Measurements from ENCODE around the gene FAM222B. TPM values are rescaled to one million over a fixed set of nuclear protein-coding genes. Genes with fewer than 3 reads are reported as not detected.

The FAM222B gene
- total RNA-seq, 1 donor from 2014 or later = 7.1 TPM

DNA sequence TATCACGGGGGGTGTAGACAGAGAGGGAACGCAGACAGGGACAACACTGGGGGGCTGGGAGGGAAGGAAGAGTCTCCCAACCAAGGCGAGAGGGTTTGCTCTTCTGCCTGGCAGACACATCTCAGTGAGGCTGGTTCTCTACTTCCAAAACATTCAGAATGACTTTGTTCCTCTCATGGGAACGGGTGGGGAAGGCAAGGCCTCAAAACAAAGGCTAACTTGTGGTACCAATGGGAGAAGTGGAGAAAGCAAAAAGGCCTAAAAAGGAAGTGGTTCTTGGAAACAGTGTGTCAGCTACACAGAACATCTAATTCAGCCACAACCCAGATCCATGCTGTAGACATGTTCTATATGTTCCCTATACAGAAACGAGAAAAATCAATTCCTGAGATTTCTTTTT is 47.4 kb upstream of the FAM222B start:
- H3K4me1 ChIP-seq = no peaks in the 10 kb centered on the region
- H3K27me3 ChIP-seq = no peaks in the 10 kb centered on the region
- Mint-ChIP-seq H3K36me3 (peaks cover 12% of the 10 kb centered on the region), H3K4me3 (no peak overlapping the region), H3K9me3 (peaks cover 3% of the 10 kb centered on the region), H3K27ac (no peak overlapping the region), H3K4me1 (peaks cover 46% of the 10 kb centered on the region), H3K27me3 (ENCODE audit: insufficient read depth, low read depth) (peaks cover 5% of the 10 kb centered on the region)
- peaks cover 31% of the 10 kb centered on the region for H3K79me2 ChIP-seq (ENCODE audit: low read depth)
- DNase-seq (ENCODE audit: low spot score) = no peak
- no peak overlapping the region for H3K9ac ChIP-seq
- TF ChIP-seq, protein P1, sequence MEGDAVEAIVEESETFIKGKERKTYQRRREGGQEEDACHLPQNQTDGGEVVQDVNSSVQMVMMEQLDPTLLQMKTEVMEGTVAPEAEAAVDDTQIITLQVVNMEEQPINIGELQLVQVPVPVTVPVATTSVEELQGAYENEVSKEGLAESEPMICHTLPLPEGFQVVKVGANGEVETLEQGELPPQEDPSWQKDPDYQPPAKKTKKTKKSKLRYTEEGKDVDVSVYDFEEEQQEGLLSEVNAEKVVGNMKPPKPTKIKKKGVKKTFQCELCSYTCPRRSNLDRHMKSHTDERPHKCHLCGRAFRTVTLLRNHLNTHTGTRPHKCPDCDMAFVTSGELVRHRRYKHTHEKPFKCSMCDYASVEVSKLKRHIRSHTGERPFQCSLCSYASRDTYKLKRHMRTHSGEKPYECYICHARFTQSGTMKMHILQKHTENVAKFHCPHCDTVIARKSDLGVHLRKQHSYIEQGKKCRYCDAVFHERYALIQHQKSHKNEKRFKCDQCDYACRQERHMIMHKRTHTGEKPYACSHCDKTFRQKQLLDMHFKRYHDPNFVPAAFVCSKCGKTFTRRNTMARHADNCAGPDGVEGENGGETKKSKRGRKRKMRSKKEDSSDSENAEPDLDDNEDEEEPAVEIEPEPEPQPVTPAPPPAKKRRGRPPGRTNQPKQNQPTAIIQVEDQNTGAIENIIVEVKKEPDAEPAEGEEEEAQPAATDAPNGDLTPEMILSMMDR (IDR thresholded peaks at IDR 0.05) = no peak
- TF ChIP-seq EZH2phosphoT487 (IDR thresholded peaks at IDR 0.05) (no peak), EZH2 (IDR thresholded peaks at IDR 0.05) (no peak)
- H3K36me3 ChIP-seq = no peaks in the 10 kb centered on the region
- no peaks in the 10 kb centered on the region for H3K9me3 ChIP-seq (ENCODE audit: low read depth)
- no peak overlapping the region for H2AFZ ChIP-seq (replicated peaks)
- no peaks in the 10 kb centered on the region for H3F3A ChIP-seq (ENCODE audit: low read depth)
- no peak overlapping the region for H3K4me3 ChIP-seq
- no peak overlapping the region for H3K4me2 ChIP-seq
- peaks cover 70% of the 10 kb centered on the region for H4K20me1 ChIP-seq (ENCODE audit: low read depth)
- H3K27ac ChIP-seq = no peak overlapping the region

DNA sequence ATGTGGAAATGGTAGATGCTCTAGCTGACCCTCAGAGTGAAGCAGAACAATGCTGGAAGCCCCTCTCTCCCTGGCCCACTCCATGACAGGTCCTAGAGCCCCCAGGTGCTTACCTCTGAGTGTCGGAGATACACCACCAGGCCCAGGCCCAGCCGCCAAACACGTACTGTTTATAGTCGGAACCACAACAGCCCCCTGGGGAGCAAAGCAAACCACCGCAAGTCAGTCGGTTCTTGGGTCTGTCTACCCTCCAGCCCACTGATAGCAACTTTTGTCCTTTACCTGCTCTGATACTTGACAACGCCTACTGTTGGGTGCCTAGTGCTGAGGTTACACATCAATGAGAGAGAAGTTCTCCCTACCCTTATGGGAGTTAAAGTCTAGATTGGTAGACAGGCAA is 46.2 kb upstream of the FAM222B start:
- Mint-ChIP-seq H3K9me3 (peaks cover 2% of the 10 kb centered on the region), H3K4me3 (no peak overlapping the region), H3K27ac (no peak overlapping the region), H3K36me3 (peaks cover 14% of the 10 kb centered on the region), H3K4me1 (peaks cover 44% of the 10 kb centered on the region), H3K27me3 (ENCODE audit: insufficient read depth, low read depth) (peaks cover 9% of the 10 kb centered on the region)
- Histone ChIP-seq H3K4me2 (no peak overlapping the region), H3K9ac (no peak overlapping the region), H3K79me2 (ENCODE audit: low read depth) (peaks cover 19% of the 10 kb centered on the region), H3K9me3 (ENCODE audit: low read depth) (no peaks in the 10 kb centered on the region), H3K4me3 (no peak overlapping the region), H3K27me3 (no peaks in the 10 kb centered on the region), H4K20me1 (ENCODE audit: low read depth) (peaks cover 62% of the 10 kb centered on the region), H3K27ac (no peak overlapping the region), H3K36me3 (no peaks in the 10 kb centered on the region), H3K4me1 (no peaks in the 10 kb centered on the region), H2AFZ (replicated peaks) (no peak overlapping the region), H3F3A (ENCODE audit: low read depth) (no peaks in the 10 kb centered on the region)
- no peak for DNase-seq (ENCODE audit: low spot score)
- TF ChIP-seq, protein P1 (IDR thresholded peaks at IDR 0.05) = no peak
- TF ChIP-seq EZH2 (IDR thresholded peaks at IDR 0.05) (no peak), EZH2phosphoT487 (IDR thresholded peaks at IDR 0.05) (no peak)

DNA sequence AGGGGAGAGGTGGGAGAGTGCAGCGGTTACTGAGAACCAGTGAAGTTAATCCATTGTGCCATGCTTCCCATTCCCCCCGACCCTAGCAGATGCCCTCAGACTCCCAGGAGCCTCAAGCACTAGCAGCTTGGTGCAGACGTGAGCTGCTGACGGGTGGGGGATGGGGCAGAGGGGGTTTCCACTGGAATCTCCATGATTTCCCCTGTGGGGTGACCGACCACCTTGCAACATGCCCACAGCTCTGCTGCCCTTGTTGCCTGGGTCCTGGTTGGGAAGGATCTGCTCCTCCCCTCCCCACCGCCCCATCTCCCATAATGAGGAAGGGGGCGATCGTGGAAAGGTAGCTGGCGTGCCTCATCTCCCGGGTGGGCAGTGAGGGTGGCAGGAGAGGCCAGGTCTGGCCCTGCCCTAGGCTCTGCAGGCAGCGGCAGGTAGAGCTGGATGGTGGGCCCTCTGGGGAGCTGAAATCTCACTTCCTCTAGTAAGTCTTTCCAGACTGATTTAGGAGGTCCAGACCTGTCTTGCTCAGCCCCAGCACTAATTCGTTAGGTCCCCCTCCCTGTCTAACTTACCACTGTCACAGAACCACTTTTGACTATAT is 45.4 kb upstream of the FAM222B start:
- Mint-ChIP-seq H3K4me3 (no peak overlapping the region), H3K27ac (no peak overlapping the region), H3K4me1 (peaks cover 36% of the 10 kb centered on the region), H3K36me3 (peaks cover 10% of the 10 kb centered on the region), H3K27me3 (ENCODE audit: insufficient read depth, low read depth) (peaks cover 9% of the 10 kb centered on the region), H3K9me3 (no peaks in the 10 kb centered on the region)
- DNase-seq (ENCODE audit: low spot score) = no peak
- Histone ChIP-seq H3K27me3 (no peaks in the 10 kb centered on the region), H3K4me3 (no peak overlapping the region), H4K20me1 (ENCODE audit: low read depth) (peaks cover 54% of the 10 kb centered on the region), H3K79me2 (ENCODE audit: low read depth) (peaks cover 10% of the 10 kb centered on the region), H3K9me3 (ENCODE audit: low read depth) (no peaks in the 10 kb centered on the region), H3K4me1 (no peaks in the 10 kb centered on the region), H3K4me2 (no peak overlapping the region), H3K36me3 (no peaks in the 10 kb centered on the region), H2AFZ (replicated peaks) (no peak overlapping the region), H3K9ac (no peak overlapping the region), H3F3A (ENCODE audit: low read depth) (no peaks in the 10 kb centered on the region), H3K27ac (no peak overlapping the region)
- no peak for TF ChIP-seq EZH2phosphoT487 (IDR thresholded peaks at IDR 0.05)

DNA sequence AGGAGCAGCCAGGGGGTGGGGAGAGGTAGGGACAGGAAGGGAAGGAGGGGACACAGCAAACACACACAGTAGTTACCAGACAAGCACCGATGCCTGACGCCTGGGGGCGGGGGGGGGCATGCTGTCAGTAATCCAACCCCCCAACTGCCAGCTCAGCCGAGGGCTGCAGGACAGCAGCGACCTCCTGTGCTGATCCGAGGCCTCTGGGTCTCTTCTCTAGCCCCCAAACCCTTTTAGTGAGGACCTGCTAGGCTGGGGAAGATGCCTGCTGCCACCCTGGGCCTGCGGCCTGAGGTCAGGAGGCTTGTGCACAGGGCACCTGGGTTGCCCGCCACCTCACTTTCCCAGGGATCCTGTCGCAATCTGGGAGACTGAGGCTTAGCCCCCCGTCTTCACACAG is 43.4 kb upstream of the FAM222B start:
- Histone ChIP-seq H3K4me1 (no peaks in the 10 kb centered on the region), H3F3A (ENCODE audit: low read depth) (no peaks in the 10 kb centered on the region), H3K79me2 (ENCODE audit: low read depth) (peaks cover 4% of the 10 kb centered on the region), H2AFZ (replicated peaks) (no peak overlapping the region), H3K27ac (no peak overlapping the region), H3K4me2 (no peak overlapping the region), H3K27me3 (no peaks in the 10 kb centered on the region), H3K9me3 (ENCODE audit: low read depth) (no peaks in the 10 kb centered on the region), H3K4me3 (no peak overlapping the region), H3K9ac (no peak overlapping the region), H3K36me3 (no peaks in the 10 kb centered on the region), H4K20me1 (ENCODE audit: low read depth) (peaks cover 44% of the 10 kb centered on the region)
- DNase-seq (ENCODE audit: low spot score) = no peak
- peak overlapping the region; percentile 68 for H3K27ac Mint-ChIP-seq
- H3K27me3 Mint-ChIP-seq (ENCODE audit: insufficient read depth, low read depth) = peaks cover 9% of the 10 kb centered on the region
- TF ChIP-seq EZH2phosphoT487 (IDR thresholded peaks at IDR 0.05) (no peak), EZH2 (IDR thresholded peaks at IDR 0.05) (no peak)
- TF ChIP-seq, protein P1 (IDR thresholded peaks at IDR 0.05) = no peak
- H3K36me3 Mint-ChIP-seq = peaks cover 19% of the 10 kb centered on the region
- no peaks in the 10 kb centered on the region for H3K9me3 Mint-ChIP-seq
- H3K4me1 Mint-ChIP-seq = peaks cover 19% of the 10 kb centered on the region
- H3K4me3 Mint-ChIP-seq = no peak overlapping the region
